ES-I3 (cell line): ENCODE data around the gene TMEM119.
"Not testable (repeated sequence)": the region's sequence is repeated elsewhere in the genome, so short reads cannot be mapped to it uniquely, and the experiment has no call there.

Source experiments
- H3K36me3 ChIP-seq: 2 replicates; pipeline ENCODE4 v1.6.1; 2013; ENCODE audit warnings: mild to moderate bottlenecking, low read length, control low read depth, moderate library complexity; ENCODE audit not compliant: insufficient read depth
- H3K4me1 ChIP-seq: 2 replicates; pipeline ENCODE4 v1.6.1; 2013; ENCODE audit warnings: mild to moderate bottlenecking, control low read depth, low read length; ENCODE audit not compliant: insufficient read depth
- H3K9ac ChIP-seq: 2 replicates; pipeline ENCODE4 v1.6.1; 2013; ENCODE audit warnings: low read depth, mild to moderate bottlenecking, low read length, moderate library complexity
- H3K9me3 ChIP-seq: 2 replicates; pipeline ENCODE4 v1.6.1; 2013; ENCODE audit warnings: mild to moderate bottlenecking, low read length, moderate library complexity; ENCODE audit not compliant: control insufficient read depth, insufficient read depth

TMEM119 gene

GRCh38 chr12:108578813-108579212 is 19.1 kb downstream of the TMEM119 start:
- no peak overlapping the region for H3K9ac ChIP-seq
- no peaks in the 10 kb centered on the region for H3K9me3 ChIP-seq
- no peaks in the 10 kb centered on the region for H3K36me3 ChIP-seq
- no peaks in the 10 kb centered on the region for H3K4me1 ChIP-seq

- Histone ChIP-seq H3K36me3 (no peaks in the 10 kb centered on the region), H3K9me3 (no peaks in the 10 kb centered on the region), H3K9ac (no peak overlapping the region), H3K4me1 (no peaks in the 10 kb centered on the region)
Observed at GRCh38 chr12:108578264-108578663, 19.6 kb downstream of the TMEM119 start.

GRCh38 chr12:108577458-108577857 is 20.4 kb downstream of the TMEM119 start:
- no peaks in the 10 kb centered on the region for H3K4me1 ChIP-seq
- no peak overlapping the region for H3K9ac ChIP-seq
- no peaks in the 10 kb centered on the region for H3K36me3 ChIP-seq
- H3K9me3 ChIP-seq = no peaks in the 10 kb centered on the region

- no peaks in the 10 kb centered on the region for H3K36me3 ChIP-seq
- H3K9ac ChIP-seq = no peak overlapping the region
- H3K9me3 ChIP-seq = no peaks in the 10 kb centered on the region
- H3K4me1 ChIP-seq = no peaks in the 10 kb centered on the region
Observed at GRCh38 chr12:108576660-108577234, 21.1 kb downstream of the TMEM119 start.

GRCh38 chr12:108575199-108575912 is 22.5 kb downstream of the TMEM119 start:
- Histone ChIP-seq H3K9ac (no peak overlapping the region), H3K36me3 (no peaks in the 10 kb centered on the region), H3K4me1 (no peaks in the 10 kb centered on the region), H3K9me3 (no peaks in the 10 kb centered on the region)

- not testable (repeated sequence) for H3K9ac ChIP-seq, H3K4me1 ChIP-seq, H3K9me3 ChIP-seq, H3K36me3 ChIP-seq
Observed at GRCh38 chr12:108574276-108574675, 23.6 kb downstream of the TMEM119 start.

GRCh38 chr12:108573317-108573716 is 24.6 kb downstream of the TMEM119 start:
- no peak overlapping the region for H3K9ac ChIP-seq
- no peaks in the 10 kb centered on the region for H3K4me1 ChIP-seq
- H3K9me3 ChIP-seq = no peaks in the 10 kb centered on the region
- no peaks in the 10 kb centered on the region; the same call in 1 of the 2 replicates for H3K36me3 ChIP-seq

GRCh38 chr12:108572166-108572790 is 25.6 kb downstream of the TMEM119 start:
- Histone ChIP-seq H3K9me3 (no peaks in the 10 kb centered on the region), H3K4me1 (no peaks in the 10 kb centered on the region), H3K36me3 (peaks cover 6% of the 10 kb centered on the region), H3K9ac (no peak overlapping the region)

GRCh38 chr12:108571609-108572165 is 26.2 kb downstream of the TMEM119 start:
- H3K9me3 ChIP-seq = no peaks in the 10 kb centered on the region
- peaks cover 9% of the 10 kb centered on the region for H3K36me3 ChIP-seq
- H3K4me1 ChIP-seq = no peaks in the 10 kb centered on the region
- H3K9ac ChIP-seq = no peak overlapping the region

GRCh38 chr12:108570743-108571608 is 26.9 kb downstream of the TMEM119 start:
- Histone ChIP-seq H3K9ac (no peak overlapping the region), H3K36me3 (peaks cover 9% of the 10 kb centered on the region), H3K9me3 (no peaks in the 10 kb centered on the region), H3K4me1 (no peaks in the 10 kb centered on the region)

- H3K36me3 ChIP-seq = peaks cover 23% of the 10 kb centered on the region
- no peaks in the 10 kb centered on the region for H3K9me3 ChIP-seq
- no peak overlapping the region for H3K9ac ChIP-seq
- H3K4me1 ChIP-seq = 0 out of 2 replicates have a peak, but pooled peaks cover 4% of the 10 kb centered on the region
Observed at GRCh38 chr12:108568338-108569154, 29.3 kb downstream of the TMEM119 start.

GRCh38 chr12:108567406-108568337 is 30.2 kb downstream of the TMEM119 start:
- Histone ChIP-seq H3K9me3 (no peaks in the 10 kb centered on the region), H3K36me3 (peaks cover 23% of the 10 kb centered on the region), H3K4me1 (0 out of 2 replicates have a peak, but pooled peaks cover 4% of the 10 kb centered on the region), H3K9ac (no peak overlapping the region)

GRCh38 chr12:108566452-108566851 is 31.4 kb downstream of the TMEM119 start:
- H3K4me1 ChIP-seq = 0 out of 2 replicates have a peak, but pooled peaks cover 4% of the 10 kb centered on the region
- H3K9ac ChIP-seq = no peak overlapping the region
- peaks cover 23% of the 10 kb centered on the region for H3K36me3 ChIP-seq
- no peaks in the 10 kb centered on the region for H3K9me3 ChIP-seq
